Heart right ventricle (tissue), 16 donors: Measurements from ENCODE around the gene DOCK8. TPM values are rescaled to one million over a fixed set of nuclear protein-coding genes. Genes with fewer than 3 reads are reported as not detected.
A peak's percentile ranks its signal among the peaks of the same experiment; 100 is the strongest.

ENCODE experiments used
- ATAC-seq, 8 donors: fragments of 200-7000 bp; cut with Tn5 transposase; one replicate each; pipeline ENCODE4 v1.9.1; 2020; ENCODE audit warnings: mild to moderate bottlenecking in 8 of 8, moderate library complexity in 8 of 8, moderate number of reproducible peaks in 1 of 8
- DNase-seq, 2 donors: peaks; one replicate each; pipeline ENCODE4 v3.0.0-alpha.2; 2020
- H3K27ac ChIP-seq, 10 donors: fragments of 200-600 bp; sonication (generic) in 2 of 10; one replicate each; pipeline versions ENCODE4 v1.5.0 to v1.8.0; 2020 to 2022; ENCODE audit warnings: mild to moderate bottlenecking in 3 of 10
- H3K27me3 ChIP-seq, 7 donors: fragments of 200-600 bp; one replicate each; pipeline ENCODE4 v1.8.0; 2021 to 2022; ENCODE audit warnings: mild to moderate bottlenecking in 2 of 7
- H3K36me3 ChIP-seq, 9 donors: fragments of 200-600 bp; sonication (generic) in 1 of 9; one replicate each; pipeline versions ENCODE4 v1.5.0 to v1.8.0; 2020 to 2022; ENCODE audit warnings: mild to moderate bottlenecking in 2 of 9
- H3K4me1 ChIP-seq, 9 donors: fragments of 200-600 bp; sonication (generic) in 1 of 9; one replicate each; pipeline versions ENCODE4 v1.5.0 to v1.8.0; 2020 to 2022; ENCODE audit warnings: mild to moderate bottlenecking in 4 of 9
- H3K4me3 ChIP-seq, 10 donors: fragments of 200-600 bp; sonication (generic) in 2 of 10; one replicate each; pipeline versions ENCODE4 v1.5.0 to v1.8.0; 2020 to 2022; ENCODE audit warnings: mild to moderate bottlenecking in 7 of 10, moderate library complexity in 2 of 10
- H3K9me3 ChIP-seq, 11 donors: fragments of 200-600 bp in 10 of 11; sonication (generic) in 2 of 11; one replicate each; pipeline versions ENCODE4 v1.5.0 to v1.8.0; 2013 to 2022; ENCODE audit warnings: mild to moderate bottlenecking in 2 of 11, control low read depth in 1 of 11, moderate library complexity in 1 of 11
- WGBS, 2 donors: extraction: QIAGEN DNeasy Blood & Tissue Kit; methylation state at CpG; one replicate each; pipeline ENCODE4 v1.1.7; 2013; ENCODE audit warnings: inconsistent platforms in 1 of 2; 5-methylcytosine and 5-hydroxymethylcytosine counted together
- intact Hi-C, 10 donors: fragments of 100-400 bp; cut with DNase I; formaldehyde crosslinking; loops; one replicate each; pipeline versions ENCODE4 v1.11.1 to v1.14.2; 2022
- polyA plus RNA-seq, 2 donors: library from polyadenylated mRNA; stranded (reverse); fragments of 200-250 nt; gene quantifications; one replicate each; pipeline ENCODE4 v1.2.3, GENCODE V29; 2013
- total RNA-seq, 10 donors: library from RNA; stranded (reverse); fragmentation: NEBNext Ultra II Directional in 3 of 10; extraction: Animal tissue kit (Norgen Biotek cat#: 25700) in 3 of 10; gene quantifications; one replicate each; pipeline versions ENCODE4 v1.2.1 to v1.2.4, GENCODE V29; 2021 to 2023
- TF ChIP-seq, protein P1 (sequence below), 9 donors: fragments of 200-600 bp; sonication (generic) in 2 of 9; IDR thresholded peaks; one replicate each; pipeline versions ENCODE4 v1.5.0 to v1.8.0; 2021 to 2022; ENCODE audit warnings: antibody characterized with exemption in 9 of 9, mild to moderate bottlenecking in 5 of 9, moderate library complexity in 1 of 9
- donor health status: Arrhythmogenic right ventricular cardiomyopathy.
- donor health status: ischemic (EF 13 %, LVEDD 7.1; RV severe dilation, severe dysfunction).
- donor health status: healthy with polysubstance abuse.
- donor health status: DM: no; HTN: yes; CAD: no.
- donor health status: DM: no; HTN: no; CAD: no.
- donor health status: ischemic (EF 25% LVEDD 6.9; RV normal size, moderate dysfunction).
- donor health status: ischemic (EF 25% LVEDD 5.7; RV mildly dilated, moderate dysfunction).
- donor health status: healthy.
- donor health status: DM: yes; HTN: yes; CAD: no.
- donor health status: Ischemic cardiomyopathy.
- donor health status: ischemic (EF 35%, LVEDD 5.7; RV mildly dilated, moderate dysfunction).
- donor health status: nonischemic (EF 11% LVEDD 7.7; RV severe dilation, severe dysfunction).
- donor health status: DM: yes; HTN: yes; CAD: no.
- donor health status: PGD.
- donor health status: ischemic (EF 29% LVEDD 5.4; RV normal size, mild dysfunction).
- donor health status: nonischemic (EF 23%, LVEDD 6.1; RV moderate dilation, normal function).

DOCK8 gene
- total and polyA plus RNA-seq, 12 donors, result 0.83 to 24.3 (median 2.7) TPM

DNA sequence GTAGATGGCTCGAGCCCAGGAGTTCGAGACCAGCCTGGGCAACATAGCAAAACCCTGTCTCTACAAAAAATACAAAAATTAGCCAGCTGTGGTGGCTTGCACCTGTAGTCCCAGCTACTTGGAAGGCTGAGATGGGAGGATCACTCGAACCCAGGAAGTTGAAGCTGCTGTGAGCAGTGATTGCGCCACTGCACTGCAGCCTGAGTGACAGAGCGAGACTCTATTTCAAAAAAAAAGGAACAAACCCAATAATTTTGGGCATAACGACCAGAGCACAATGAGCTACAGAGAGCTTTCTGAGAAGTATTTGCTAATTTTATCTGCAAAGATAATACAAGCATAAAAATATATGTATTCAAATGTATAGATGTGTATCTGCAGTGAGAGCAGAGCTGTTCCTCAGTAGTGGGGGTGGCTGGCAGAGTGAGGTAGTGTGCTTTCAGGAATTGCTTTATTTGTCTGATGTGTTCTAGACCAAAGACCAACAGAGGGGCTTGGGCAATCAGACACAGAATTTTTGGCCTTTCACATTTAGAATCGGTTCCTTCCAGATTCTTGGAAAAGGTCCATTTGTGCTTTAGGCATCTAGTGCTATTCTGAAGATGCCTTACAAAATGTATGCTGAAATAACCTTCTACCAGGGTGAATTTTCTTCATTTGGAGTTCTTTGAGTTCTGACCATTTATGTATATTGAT is 5.2 kb downstream of the DOCK8 start:
- 70 to 85% methylated on average over 7 of the region's 7 CpGs for WGBS, 2 donors
- H3K27me3 ChIP-seq, result peaks cover 4 to 57% (median 36%) of the 10 kb centered on the region in 7 donors
- peak overlapping the region in 1 of 10 donors; percentile 63 for H3K27ac ChIP-seq
- H3K4me1 ChIP-seq, result peaks cover 0 to 82% (median 6%) of the 10 kb centered on the region in 9 donors
- no peak overlapping the region for H3K4me3 ChIP-seq
- TF ChIP-seq, protein P1, sequence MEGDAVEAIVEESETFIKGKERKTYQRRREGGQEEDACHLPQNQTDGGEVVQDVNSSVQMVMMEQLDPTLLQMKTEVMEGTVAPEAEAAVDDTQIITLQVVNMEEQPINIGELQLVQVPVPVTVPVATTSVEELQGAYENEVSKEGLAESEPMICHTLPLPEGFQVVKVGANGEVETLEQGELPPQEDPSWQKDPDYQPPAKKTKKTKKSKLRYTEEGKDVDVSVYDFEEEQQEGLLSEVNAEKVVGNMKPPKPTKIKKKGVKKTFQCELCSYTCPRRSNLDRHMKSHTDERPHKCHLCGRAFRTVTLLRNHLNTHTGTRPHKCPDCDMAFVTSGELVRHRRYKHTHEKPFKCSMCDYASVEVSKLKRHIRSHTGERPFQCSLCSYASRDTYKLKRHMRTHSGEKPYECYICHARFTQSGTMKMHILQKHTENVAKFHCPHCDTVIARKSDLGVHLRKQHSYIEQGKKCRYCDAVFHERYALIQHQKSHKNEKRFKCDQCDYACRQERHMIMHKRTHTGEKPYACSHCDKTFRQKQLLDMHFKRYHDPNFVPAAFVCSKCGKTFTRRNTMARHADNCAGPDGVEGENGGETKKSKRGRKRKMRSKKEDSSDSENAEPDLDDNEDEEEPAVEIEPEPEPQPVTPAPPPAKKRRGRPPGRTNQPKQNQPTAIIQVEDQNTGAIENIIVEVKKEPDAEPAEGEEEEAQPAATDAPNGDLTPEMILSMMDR (IDR thresholded peaks at IDR 0.05), result no peak
- DNase-seq (peak in 1 of 2 donors; percentile 16), ATAC-seq (no peak)
- intact Hi-C loops, result loop anchor here in 1 of 10 donors (10.0 kb wide), 1 partner anchor 75 kb away; no protein-coding TSS in a partner anchor
- H3K9me3 ChIP-seq, result no peaks in the 10 kb centered on the region
- H3K36me3 ChIP-seq, result no peaks in the 10 kb centered on the region

DNA sequence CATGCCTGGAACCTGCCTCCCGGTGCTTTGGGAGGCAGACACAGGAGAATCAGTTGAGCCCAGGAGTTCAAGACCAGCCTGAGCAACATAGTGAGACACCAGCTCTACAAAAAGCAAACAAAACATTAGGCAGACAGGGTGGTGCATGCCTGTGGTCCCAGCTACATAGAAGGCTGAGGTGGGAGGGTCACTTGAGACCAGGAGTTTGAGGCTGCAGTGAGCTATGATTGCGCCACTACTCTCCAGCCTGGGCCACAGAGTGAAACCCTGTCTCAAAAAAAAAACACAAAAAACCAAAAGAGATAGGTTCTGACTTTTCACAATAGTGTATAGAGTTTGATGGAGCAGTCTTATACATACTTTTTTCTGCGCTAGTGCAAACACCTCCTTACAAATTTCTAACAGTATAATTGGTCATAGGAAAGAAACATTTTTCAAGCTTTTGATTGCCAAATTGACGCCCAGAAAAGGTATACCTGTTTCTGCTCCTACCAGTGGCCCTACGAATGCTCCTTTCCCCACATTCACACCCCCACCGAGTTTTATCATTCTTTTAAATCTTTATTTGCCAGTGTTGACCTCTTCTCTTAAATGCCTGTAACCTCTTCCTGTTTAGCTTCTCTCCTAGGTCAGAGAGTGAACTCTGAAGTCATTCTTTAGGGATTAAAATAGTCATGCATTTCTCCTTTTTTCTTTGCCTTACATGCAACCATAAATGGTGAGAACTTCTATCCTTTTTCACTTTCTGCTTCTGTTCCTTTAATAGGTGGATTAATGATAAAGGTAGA is 7.5 kb downstream of the DOCK8 start:
- DNase-seq, result no peak
- WGBS, 2 donors, result 64 to 66% methylated on average over 6 of the region's 6 CpGs
- intact Hi-C loops, result loop anchor here in 1 of 10 donors (10.0 kb wide), 1 partner anchor 73 kb away; no protein-coding TSS in a partner anchor
- Histone ChIP-seq H3K9me3 (no peaks in the 10 kb centered on the region), H3K4me1 (peaks cover 0 to 77% (median 0%) of the 10 kb centered on the region in 9 donors), H3K27ac (peak overlapping the region in 4 of 10 donors; percentile 10 to 71 (median 30)), H3K27me3 (peaks cover 0 to 34% (median 13%) of the 10 kb centered on the region in 7 donors), H3K36me3 (no peaks in the 10 kb centered on the region), H3K4me3 (no peak overlapping the region)
- TF ChIP-seq, protein P1 (IDR thresholded peaks at IDR 0.05), result no peak
- ATAC-seq, result peak in 1 of 8 donors; percentile 42

DNA sequence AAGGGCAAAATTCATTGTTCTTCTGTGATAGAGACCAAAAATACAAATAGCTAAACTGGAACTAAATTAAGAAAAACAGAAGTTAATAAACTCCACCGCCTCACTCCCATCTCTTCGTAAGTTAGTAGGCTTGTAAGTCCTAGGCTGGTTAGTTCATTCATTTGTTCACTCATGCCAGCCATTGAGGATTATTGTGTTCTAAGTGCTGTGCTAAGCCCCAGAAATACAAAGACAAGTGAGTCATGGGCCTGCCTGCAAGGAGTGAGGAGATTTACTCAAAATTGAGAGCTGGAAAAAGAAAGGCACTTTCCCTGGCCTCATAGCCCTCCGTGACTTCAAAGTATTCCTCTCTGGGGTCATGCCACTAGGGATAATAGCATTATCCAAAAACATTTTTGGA is 8.5 kb downstream of the DOCK8 start:
- H3K4me3 ChIP-seq, result no peak overlapping the region
- no peaks in the 10 kb centered on the region for H3K36me3 ChIP-seq
- no peak for ATAC-seq
- H3K27me3 ChIP-seq, result peaks cover 0 to 26% (median 12%) of the 10 kb centered on the region in 7 donors
- H3K4me1 ChIP-seq, result peaks cover 0 to 79% (median 0%) of the 10 kb centered on the region in 9 donors
- WGBS, 2 donors, result 79 to 86% methylated on average over 3 of the region's 3 CpGs
- no peak for DNase-seq
- H3K27ac ChIP-seq, result peak overlapping the region in 4 of 10 donors; percentile 6 to 71 (median 30)
- H3K9me3 ChIP-seq, result no peaks in the 10 kb centered on the region
- intact Hi-C loops, result loop anchor here in 1 of 10 donors (10.0 kb wide), 1 partner anchor 72 kb away; no protein-coding TSS in a partner anchor
- TF ChIP-seq, protein P1 (IDR thresholded peaks at IDR 0.05), result no peak

DNA sequence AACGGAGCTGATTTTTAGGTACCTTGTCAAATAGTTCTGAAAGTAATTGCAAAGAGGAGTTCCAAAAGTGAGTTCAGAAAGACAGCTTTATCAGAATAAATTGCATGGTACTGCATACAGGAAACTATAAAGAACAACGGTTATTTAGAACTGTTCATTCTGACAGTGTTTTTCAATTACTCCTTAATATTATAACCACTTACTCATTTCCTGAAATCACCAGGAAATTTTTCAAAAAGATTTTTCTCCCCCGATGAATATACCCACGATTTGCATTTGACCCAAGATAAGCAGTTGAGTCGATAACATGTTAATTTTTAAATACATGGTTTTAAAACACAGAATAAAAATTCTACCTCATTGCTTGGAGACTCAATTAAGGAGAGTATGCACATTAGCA is 9.4 kb downstream of the DOCK8 start:
- TF ChIP-seq, protein P1 (IDR thresholded peaks at IDR 0.05), result no peak
- no peak for DNase-seq
- H3K27ac ChIP-seq, result peak overlapping the region in 1 of 10 donors; percentile 12

More for the DNA sequence above, 9.4 kb downstream of the DOCK8 start:
- peaks cover 0 to 18% (median 8%) of the 10 kb centered on the region in 7 donors for H3K27me3 ChIP-seq
- H3K9me3 ChIP-seq, result peaks cover 0 to 7% (median 0%) of the 10 kb centered on the region in 11 donors
- intact Hi-C loops, result loop anchor here in 1 of 10 donors (10.0 kb wide), 1 partner anchor 71 kb away; no protein-coding TSS in a partner anchor
- WGBS, 2 donors, result 58 to 71% methylated on average over 5 of the region's 5 CpGs
- peaks cover 0 to 80% (median 0%) of the 10 kb centered on the region in 9 donors for H3K4me1 ChIP-seq
- H3K36me3 ChIP-seq, result no peaks in the 10 kb centered on the region
- no peak for ATAC-seq
- no peak overlapping the region for H3K4me3 ChIP-seq
